ENCODE measurements around the gene TMEM140. TPM values are rescaled to one million over a fixed set of nuclear protein-coding genes. Genes with fewer than 3 reads are reported as not detected.

TMEM140 gene
- polyA plus RNA-seq, 1 donor (not counting 4 experiments of a cell fraction or from before 2014, with no cell fraction given): 0.17 TPM

- H3K9me3 ChIP-seq (ENCODE audit: control insufficient read depth, low read depth, low read length): no peaks in the 10 kb centered on the region
- TF ChIP-seq CTCF (optimal IDR thresholded peaks at IDR 0.05 in 1 of 3, IDR thresholded peaks at IDR 0.05 in 1 of 3, conservative IDR thresholded peaks at IDR 0.05 in 1 of 3; ENCODE audit: extremely low read depth in 1 of 3, insufficient read depth in 2 of 3, low read length in 3 of 3) (no peak), EZH2 (IDR thresholded peaks at IDR 0.05; ENCODE audit: low read length) (no peak)
- no peak overlapping the region for H3K9ac ChIP-seq (ENCODE audit: control insufficient read depth, extremely low read depth, insufficient read depth, low read length)
- H3K27ac ChIP-seq (ENCODE audit: control insufficient read depth, insufficient read depth, low read length): no peak overlapping the region
- H3K36me3 ChIP-seq (ENCODE audit: control insufficient read depth in 2 of 2, extremely low read depth in 1 of 2, insufficient read depth in 2 of 2, low read length in 2 of 2): no peaks in the 10 kb centered on the region
- H3K4me3 ChIP-seq (ENCODE audit: control insufficient read depth in 2 of 3, extremely low read depth in 1 of 3, insufficient read depth in 2 of 3, low read depth in 1 of 3, low read length in 3 of 3): no peak overlapping the region
- H4K20me1 ChIP-seq (ENCODE audit: control insufficient read depth, extremely low read depth, insufficient read depth, low read length): no peaks in the 10 kb centered on the region
- H3K79me2 ChIP-seq (ENCODE audit: control insufficient read depth, insufficient read depth, low read length): no peaks in the 10 kb centered on the region
- H2AFZ ChIP-seq (ENCODE audit: control insufficient read depth, low read length): no peak overlapping the region
- dilution Hi-C loops (cut with MboI; ENCODE audit: extremely low pct_ligation_motif_present, low sequenced_read_pairs): no loop called here
- no peaks in the 10 kb centered on the region for H3K9me1 ChIP-seq (ENCODE audit: control insufficient read depth, extremely low read depth, insufficient read depth, low read length)
- no peak overlapping the region for H3K4me2 ChIP-seq (ENCODE audit: control insufficient read depth, extremely low read depth, insufficient read depth, low read depth, low read length)
- no peaks in the 10 kb centered on the region for H3K27me3 ChIP-seq (ENCODE audit: control insufficient read depth, extremely low read depth, insufficient read depth, low read length)
- FAIRE-seq: no peak
- no peaks in the 10 kb centered on the region for H3K4me1 ChIP-seq (ENCODE audit: control insufficient read depth, extremely low read depth, insufficient read depth, low read length)
- DNase-seq (ENCODE audit: low read depth, low spot score): no peak
These were observed 47.0 kb upstream of the TMEM140 start for GRCh38 chr7:135100856-135101255.

DNA sequence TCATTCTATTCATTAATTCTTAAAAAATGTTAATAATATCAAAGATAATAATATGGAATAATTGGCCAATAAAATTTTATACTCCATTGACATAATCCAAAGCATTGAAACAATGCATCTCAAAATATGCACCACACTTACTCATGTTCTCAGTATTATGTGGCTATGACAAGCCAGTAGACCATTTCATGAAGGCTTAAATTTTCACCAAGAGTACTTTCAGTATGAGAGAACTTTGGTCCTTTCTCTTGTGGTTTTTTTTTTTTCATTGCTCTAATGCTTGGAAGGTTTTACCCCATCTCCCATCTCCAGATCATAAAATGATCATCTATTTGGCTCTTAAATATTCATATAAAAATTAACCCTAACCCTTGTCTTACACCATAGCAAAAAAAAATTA, 45.5 kb upstream of the TMEM140 start:
- Histone ChIP-seq H3K79me2 (ENCODE audit: control insufficient read depth, insufficient read depth, low read length) (no peaks in the 10 kb centered on the region), H2AFZ (ENCODE audit: control insufficient read depth, low read length) (no peak overlapping the region), H3K4me3 (ENCODE audit: control insufficient read depth in 2 of 3, extremely low read depth in 1 of 3, insufficient read depth in 2 of 3, low read depth in 1 of 3, low read length in 3 of 3) (no peak overlapping the region), H3K4me2 (ENCODE audit: control insufficient read depth, extremely low read depth, insufficient read depth, low read depth, low read length) (no peak overlapping the region), H3K9ac (ENCODE audit: control insufficient read depth, extremely low read depth, insufficient read depth, low read length) (no peak overlapping the region), H4K20me1 (ENCODE audit: control insufficient read depth, extremely low read depth, insufficient read depth, low read length) (no peaks in the 10 kb centered on the region), H3K9me3 (ENCODE audit: control insufficient read depth, low read depth, low read length) (no peaks in the 10 kb centered on the region), H3K9me1 (ENCODE audit: control insufficient read depth, extremely low read depth, insufficient read depth, low read length) (no peaks in the 10 kb centered on the region), H3K36me3 (ENCODE audit: control insufficient read depth in 2 of 2, extremely low read depth in 1 of 2, insufficient read depth in 2 of 2, low read length in 2 of 2) (no peaks in the 10 kb centered on the region), H3K27ac (ENCODE audit: control insufficient read depth, insufficient read depth, low read length) (no peak overlapping the region), H3K27me3 (ENCODE audit: control insufficient read depth, extremely low read depth, insufficient read depth, low read length) (no peaks in the 10 kb centered on the region), H3K4me1 (ENCODE audit: control insufficient read depth, extremely low read depth, insufficient read depth, low read length) (no peaks in the 10 kb centered on the region)
- FAIRE-seq (no peak), DNase-seq (ENCODE audit: low read depth, low spot score) (no peak)
- dilution Hi-C loops (cut with MboI; ENCODE audit: extremely low pct_ligation_motif_present, low sequenced_read_pairs): no loop called here
- TF ChIP-seq CTCF (optimal IDR thresholded peaks at IDR 0.05 in 1 of 3, IDR thresholded peaks at IDR 0.05 in 1 of 3, conservative IDR thresholded peaks at IDR 0.05 in 1 of 3; ENCODE audit: extremely low read depth in 1 of 3, insufficient read depth in 2 of 3, low read length in 3 of 3) (no peak), EZH2 (IDR thresholded peaks at IDR 0.05; ENCODE audit: low read length) (no peak)
